Measurements from ENCODE around the gene GPAT3.
"Not testable (repeated sequence)": the region's sequence is repeated elsewhere in the genome, so short reads cannot be mapped to it uniquely, and the experiment has no call there.

Gene GPAT3

GRCh38 chr4:83548151-83548905 lies 12.4 kb downstream of the GPAT3 start:
- DNase-seq (ENCODE audit: low read depth in 2 of 2, low spot score in 1 of 2): peak; percentile 18 to 43

- DNase-seq (ENCODE audit: low read depth in 2 of 2, low spot score in 1 of 2): no peak
Observed at GRCh38 chr4:83552083-83552482, 16.2 kb downstream of the GPAT3 start.

- DNase-seq (ENCODE audit: low read depth in 2 of 2, low spot score in 1 of 2): no peak
Observed at GRCh38 chr4:83552924-83553323, 17.0 kb downstream of the GPAT3 start.

- no peak for DNase-seq (ENCODE audit: low read depth in 2 of 2, low spot score in 1 of 2)
Observed at GRCh38 chr4:83556006-83556707, 20.2 kb downstream of the GPAT3 start.

- no peak for DNase-seq (ENCODE audit: low read depth in 2 of 2, low spot score in 1 of 2)
Observed at GRCh38 chr4:83556816-83557215, 20.9 kb downstream of the GPAT3 start.

- DNase-seq (ENCODE audit: low read depth in 2 of 2, low spot score in 1 of 2): no peak
Observed at GRCh38 chr4:83558059-83558653, 22.2 kb downstream of the GPAT3 start.

- no peak for DNase-seq (ENCODE audit: low read depth in 2 of 2, low spot score in 1 of 2)
Observed at GRCh38 chr4:83558680-83559079, 22.8 kb downstream of the GPAT3 start.

GRCh38 chr4:83560523-83560922 lies 24.6 kb downstream of the GPAT3 start:
- DNase-seq (ENCODE audit: low read depth in 2 of 2, low spot score in 1 of 2): no peak

GRCh38 chr4:83561381-83561780 lies 25.5 kb downstream of the GPAT3 start:
- DNase-seq (ENCODE audit: low read depth in 2 of 2, low spot score in 1 of 2): peak in 1 of 2 donors; percentile 7

- DNase-seq (ENCODE audit: low read depth in 2 of 2, low spot score in 1 of 2): no peak
Observed at GRCh38 chr4:83563998-83564397, 28.1 kb downstream of the GPAT3 start.

GRCh38 chr4:83568062-83568461 lies 32.2 kb downstream of the GPAT3 start:
- no peak for DNase-seq (ENCODE audit: low read depth in 2 of 2, low spot score in 1 of 2)

GRCh38 chr4:83569429-83569828 lies 33.5 kb downstream of the GPAT3 start:
- DNase-seq (ENCODE audit: low read depth in 2 of 2, low spot score in 1 of 2): no peak

GRCh38 chr4:83569987-83570386 lies 34.1 kb downstream of the GPAT3 start:
- no peak for DNase-seq (ENCODE audit: low read depth in 2 of 2, low spot score in 1 of 2)

GRCh38 chr4:83572848-83573247 lies 36.9 kb downstream of the GPAT3 start:
- no peak for DNase-seq (ENCODE audit: low read depth in 2 of 2, low spot score in 1 of 2)

GRCh38 chr4:83574247-83574646 lies 38.3 kb downstream of the GPAT3 start:
- DNase-seq (ENCODE audit: low read depth in 2 of 2, low spot score in 1 of 2): no peak

- not testable (repeated sequence) for DNase-seq (ENCODE audit: low read depth in 2 of 2, low spot score in 1 of 2)
Observed at GRCh38 chr4:83576237-83576636, 40.3 kb downstream of the GPAT3 start.

GRCh38 chr4:83581411-83582288 lies 45.7 kb downstream of the GPAT3 start:
- DNase-seq (ENCODE audit: low read depth in 2 of 2, low spot score in 1 of 2): no peak

GRCh38 chr4:83582289-83582785 lies 46.4 kb downstream of the GPAT3 start:
- no peak for DNase-seq (ENCODE audit: low read depth in 2 of 2, low spot score in 1 of 2)

GRCh38 chr4:83585982-83586508 lies 50.1 kb downstream of the GPAT3 start:
- DNase-seq (ENCODE audit: low read depth in 2 of 2, low spot score in 1 of 2): no peak

- DNase-seq (ENCODE audit: low read depth in 2 of 2, low spot score in 1 of 2): no peak
Observed at GRCh38 chr4:83589279-83589678, 53.4 kb downstream of the GPAT3 start.

- no peak for DNase-seq (ENCODE audit: low read depth in 2 of 2, low spot score in 1 of 2)
Observed at GRCh38 chr4:83591056-83591455, 55.1 kb downstream of the GPAT3 start.
